Activated CD4-positive, alpha-beta T cell treated with anti-CD3 and anti-CD28 coated beads, Interleukin-10, Interleukin-2, amounts not matched to agents 100 ng/mL and 50 ng/mL, durations not matched to agents 16 hours and 8 hours (primary cell): ENCODE measurements around the gene CPA4.
"Not testable (repeated sequence)": the region's sequence is repeated elsewhere in the genome, so short reads cannot be mapped to it uniquely, and the experiment has no call there.

ENCODE experiments used
- DNase-seq: peaks from one replicate; pipeline ENCODE4 v3.0.0-alpha.2; 2020

The CPA4 gene

DNA sequence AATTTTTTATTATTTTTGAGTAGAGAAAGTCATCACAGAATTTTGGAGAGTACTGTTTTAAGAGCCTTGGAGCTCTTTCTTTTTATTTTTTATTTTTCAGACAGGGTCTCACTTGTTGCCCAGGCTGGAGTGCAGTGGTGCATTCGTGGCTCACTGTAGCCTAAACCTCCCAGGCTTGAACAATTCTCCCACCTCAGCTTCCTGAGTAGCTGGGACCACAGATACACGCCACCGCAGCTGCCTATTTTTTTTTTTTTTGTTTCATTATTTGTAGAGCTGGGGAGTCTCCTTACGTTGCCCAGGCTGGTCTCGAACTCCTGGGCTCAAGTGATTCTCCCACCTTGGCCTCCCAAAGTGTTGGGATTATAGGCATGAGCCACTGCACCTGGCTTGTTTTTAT, 10.6 kb downstream of the CPA4 start:
- no peak for DNase-seq

DNA sequence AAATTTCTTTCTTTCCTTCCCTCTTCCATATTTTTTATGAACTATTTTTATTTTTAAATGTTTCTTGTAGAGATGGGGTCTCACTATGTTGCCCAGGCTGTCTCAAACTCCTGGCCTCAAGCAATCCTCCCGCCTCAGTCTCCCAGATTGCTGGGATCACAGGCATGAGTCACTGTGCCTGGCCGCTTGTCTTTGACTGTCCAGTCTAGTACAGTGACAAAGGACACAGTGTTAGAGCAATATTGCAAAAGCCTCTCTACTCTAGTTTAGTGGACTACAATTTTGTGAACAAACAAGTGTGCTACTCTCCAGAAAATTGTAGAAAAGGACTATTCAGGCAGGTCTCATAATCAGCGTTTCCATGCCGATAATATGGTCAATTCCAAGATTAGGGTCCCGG, 11.0 kb downstream of the CPA4 start:
- no peak for DNase-seq

DNA sequence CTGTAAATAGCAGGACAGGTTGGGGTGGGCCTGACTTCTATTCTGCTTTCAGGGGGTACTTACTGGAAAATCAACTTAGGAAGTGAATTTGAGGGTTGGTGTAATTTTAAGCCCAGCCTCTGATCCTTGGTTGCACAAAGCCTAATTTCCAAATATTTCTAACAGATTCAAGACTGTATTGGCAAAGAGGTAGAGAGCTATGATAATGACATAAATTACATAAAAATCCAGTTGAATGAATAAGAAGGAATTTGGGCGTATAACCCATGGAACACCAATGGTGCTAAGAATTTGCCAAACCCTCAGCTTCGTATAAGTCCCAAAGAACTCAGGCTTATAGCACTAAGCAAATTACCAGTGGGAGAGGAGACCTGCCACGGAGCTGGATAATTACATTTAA, 11.9 kb downstream of the CPA4 start:
- no peak for DNase-seq

DNA sequence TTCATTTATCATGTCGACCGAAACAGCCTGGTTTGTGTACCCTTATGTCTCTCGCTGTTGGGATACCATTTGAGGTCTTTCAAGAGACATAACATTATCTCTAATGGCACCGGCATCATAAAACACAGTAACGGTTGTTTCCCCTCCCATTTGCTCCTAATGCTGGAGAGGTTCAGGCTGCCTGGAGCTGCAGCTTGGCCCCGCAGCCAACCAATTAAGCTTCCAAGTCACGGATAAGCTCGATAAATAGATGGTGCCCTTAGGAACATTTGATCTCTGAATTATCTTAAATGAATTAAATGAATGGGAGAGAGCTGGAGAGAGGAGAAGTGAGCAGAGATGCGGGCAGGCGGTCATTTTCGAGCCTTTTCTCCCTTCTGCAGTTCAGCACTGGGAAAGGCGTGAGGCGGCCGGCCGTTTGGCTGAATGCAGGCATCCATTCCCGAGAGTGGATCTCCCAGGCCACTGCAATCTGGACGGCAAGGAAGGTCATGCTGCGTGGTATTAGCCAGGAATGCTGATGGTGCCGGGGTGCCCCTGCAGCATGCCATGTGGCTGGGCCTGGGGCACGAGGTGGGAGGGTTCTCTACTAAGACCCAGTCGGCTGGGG, 12.6 kb downstream of the CPA4 start:
- DNase-seq = no peak

DNA sequence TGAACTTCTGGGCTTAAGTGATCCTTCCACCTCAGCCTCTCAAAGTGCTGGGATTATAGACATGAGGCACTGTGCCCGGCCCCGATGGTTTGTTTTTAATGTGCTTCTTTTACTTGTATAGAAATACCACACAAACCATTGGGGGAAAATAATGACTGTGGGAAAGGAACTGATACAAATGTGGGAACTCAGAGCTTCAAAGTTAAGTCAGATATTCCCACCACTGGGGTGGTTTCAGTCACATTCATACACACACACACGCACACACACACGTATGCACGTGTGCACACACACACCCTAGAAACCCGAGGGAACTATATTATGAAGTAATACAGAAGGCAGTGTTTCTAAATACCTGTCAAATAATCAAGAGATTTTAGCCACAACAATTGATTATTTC, 17.0 kb downstream of the CPA4 start:
- no peak for DNase-seq

DNA sequence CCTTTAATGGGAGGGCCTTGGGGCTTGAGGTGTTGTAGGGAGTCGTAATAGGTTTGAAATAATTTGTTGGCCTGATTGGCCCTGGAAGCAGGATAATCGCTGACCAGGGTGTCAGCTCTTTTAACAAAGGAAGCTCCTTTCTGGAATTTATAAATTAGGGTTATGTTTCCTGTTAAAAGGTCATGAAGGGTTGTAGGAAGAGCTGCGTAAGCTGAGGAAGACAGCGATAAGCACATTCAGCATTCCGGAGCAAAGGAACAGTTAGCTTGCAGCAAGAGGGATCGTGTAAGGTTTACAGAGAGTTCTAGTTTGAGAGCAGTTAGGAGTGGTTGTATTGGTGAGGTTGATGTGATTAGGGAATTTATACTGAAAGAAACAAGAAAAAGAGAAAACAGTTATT, 21.3 kb downstream of the CPA4 start:
- DNase-seq = no peak

DNA sequence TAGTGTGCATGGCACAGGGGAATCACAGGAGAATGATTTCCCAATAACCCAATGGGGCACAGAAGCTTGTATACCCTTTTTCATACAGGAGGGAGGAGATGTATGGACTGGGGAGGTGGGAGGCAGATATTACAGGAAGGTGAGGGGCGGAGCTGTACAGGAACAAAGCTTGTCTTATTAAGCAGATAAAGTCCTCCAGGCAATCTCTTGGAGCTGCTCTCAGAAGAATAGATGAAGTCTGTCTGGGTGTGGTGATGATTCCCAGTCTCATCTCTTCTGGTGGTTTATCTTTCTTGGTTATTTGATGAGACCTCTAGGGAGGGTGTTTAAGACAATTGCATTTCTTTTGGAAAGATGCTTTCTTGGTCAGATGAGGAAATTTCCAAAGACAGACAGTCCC, 26.6 kb downstream of the CPA4 start:
- DNase-seq = no peak

DNA sequence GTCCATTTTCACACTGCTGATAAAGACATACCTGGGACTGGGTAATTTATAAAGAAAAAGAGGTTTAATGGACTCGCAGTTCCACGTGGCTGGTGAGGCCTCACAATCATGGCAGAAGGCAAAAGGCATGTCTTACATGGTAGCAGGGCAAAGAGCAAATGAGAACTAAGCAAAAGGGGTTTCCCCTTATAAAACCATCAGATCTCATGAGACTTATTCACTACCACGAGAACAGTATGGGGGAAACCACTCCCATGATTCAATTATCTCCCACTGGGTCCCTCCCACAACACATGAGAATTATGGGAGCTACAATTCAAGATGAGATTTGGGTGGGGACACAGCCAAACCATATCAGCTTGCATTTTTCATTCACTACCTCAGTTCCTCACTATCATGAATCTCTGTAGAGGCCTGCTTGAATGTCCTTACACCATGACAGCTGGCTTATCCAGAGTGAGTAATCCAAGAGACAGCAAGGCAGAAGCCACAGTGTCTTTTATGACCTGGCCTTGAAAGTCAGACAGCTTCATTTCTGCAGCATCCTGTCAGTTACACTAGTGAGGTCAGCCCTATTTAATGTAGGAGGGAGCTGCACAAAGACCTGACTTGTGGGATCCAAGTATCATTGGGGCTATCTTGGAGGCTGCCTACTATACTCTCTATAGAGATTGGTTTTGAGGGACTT, 28.7 kb downstream of the CPA4 start:
- not testable (repeated sequence) for DNase-seq

DNA sequence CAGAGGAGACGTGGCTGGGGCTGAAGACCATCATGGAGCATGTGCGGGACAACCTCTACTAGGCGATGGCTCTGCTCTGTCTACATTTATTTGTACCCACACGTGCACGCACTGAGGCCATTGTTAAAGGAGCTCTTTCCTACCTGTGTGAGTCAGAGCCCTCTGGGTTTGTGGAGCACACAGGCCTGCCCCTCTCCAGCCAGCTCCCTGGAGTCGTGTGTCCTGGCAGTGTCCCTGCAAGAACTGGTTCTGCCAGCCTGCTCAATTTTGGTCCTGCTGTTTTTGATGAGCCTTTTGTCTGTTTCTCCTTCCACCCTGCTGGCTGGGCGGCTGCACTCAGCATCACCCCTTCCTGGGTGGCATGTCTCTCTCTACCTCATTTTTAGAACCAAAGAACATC, 29.7 kb downstream of the CPA4 start:
- no peak for DNase-seq

DNA sequence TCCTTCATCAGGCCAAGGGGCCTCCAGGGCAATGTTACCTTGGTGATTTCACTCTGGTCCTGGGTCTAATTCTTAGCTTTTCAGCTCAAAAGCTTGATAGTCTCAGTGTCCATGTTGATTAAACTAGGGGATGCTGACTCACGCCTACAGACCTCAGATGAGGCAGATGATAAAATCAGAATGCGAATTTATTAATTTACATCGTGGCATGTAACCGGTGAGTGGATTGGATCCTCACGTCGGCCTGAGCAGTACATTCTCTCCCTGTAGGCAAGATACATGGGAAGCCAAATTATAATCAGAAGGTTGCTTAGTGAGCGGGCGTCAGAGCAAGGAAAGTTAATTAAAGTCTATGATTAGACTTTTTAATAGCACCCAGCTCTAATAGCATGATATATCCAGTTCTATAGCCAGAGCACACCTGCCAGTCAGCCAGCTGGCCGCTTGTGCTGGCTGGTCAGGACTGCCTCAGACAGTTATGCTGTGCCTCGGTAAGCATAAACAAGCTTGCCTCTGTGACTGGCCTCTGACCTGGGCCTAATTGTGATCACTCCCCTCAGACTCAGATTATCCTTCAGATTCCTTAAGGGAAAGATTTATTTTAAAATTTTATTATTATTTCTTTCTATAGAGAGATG, 31.5 kb downstream of the CPA4 start:
- no peak for DNase-seq

DNA sequence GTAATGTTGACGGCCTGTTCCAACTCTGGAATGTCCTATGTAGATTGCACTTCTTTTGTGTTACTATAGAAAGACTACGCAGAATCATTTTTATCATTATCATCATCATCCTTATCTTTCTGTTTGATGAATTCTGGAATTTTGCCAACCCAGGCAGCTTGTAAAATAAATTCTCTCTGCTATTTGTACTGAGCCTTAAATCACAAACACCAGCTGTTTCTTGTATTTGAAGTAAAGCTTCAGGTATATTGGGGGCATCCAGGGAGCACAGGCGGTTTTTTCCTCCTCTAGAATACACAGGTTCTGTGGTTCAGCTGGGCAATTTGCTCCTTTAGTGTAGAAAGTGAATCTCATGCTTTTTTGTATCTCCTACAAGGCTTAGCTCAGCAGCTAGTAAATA, 36.7 kb downstream of the CPA4 start:
- DNase-seq = no peak

DNA sequence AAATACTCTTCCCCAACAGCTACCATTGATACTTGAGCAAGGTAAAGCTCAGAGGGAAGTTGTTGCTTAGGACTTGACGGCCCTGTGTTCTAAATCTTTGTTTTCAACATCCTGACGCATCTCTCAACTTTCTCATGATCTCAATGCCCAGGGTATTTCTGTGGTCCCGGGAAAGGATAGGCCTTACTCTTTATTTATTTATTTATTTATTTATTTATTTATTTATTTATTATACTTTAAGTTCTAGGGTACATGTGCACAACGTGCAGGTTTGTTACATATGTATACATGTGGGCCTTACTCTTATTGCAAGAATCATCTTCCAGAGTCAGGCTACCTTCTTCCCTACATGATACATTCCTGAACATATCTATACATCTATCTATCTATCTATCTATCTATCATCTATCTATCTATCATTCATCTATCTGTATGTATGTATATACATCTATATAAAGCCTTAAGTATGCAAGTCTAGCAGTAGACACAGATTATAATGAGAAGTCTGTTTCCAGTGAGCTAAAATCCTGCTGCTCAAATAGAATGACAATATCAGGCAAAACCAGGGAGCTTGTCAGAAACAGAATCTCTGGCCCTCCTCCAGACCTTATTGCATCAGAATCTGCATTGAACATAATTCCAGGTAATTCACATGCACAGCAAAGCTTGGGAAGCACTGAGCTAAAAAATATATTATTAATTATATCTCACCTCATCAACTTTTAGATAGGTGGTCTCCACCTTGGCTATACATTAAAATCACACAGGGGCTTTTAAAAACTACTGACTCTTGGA, 39.5 kb downstream of the CPA4 start:
- no peak for DNase-seq

DNA sequence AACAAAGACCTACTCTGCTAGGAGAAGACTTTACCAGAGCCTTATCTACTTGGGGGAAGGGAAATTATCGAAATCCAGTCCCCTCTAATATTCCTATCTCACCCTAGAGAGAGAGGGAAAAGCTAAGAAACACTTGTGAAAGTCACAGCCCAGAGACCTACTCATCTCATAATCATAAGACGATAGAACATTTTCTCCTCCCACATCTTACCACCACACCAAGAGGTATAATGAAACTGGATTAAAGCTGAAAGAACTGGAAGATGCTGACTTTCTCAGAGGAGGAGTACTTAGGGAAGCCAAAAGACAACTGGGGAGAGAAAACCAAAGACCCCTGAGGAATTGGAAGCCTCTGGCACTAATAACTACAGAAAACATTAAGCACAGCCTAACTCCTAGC, 40.9 kb downstream of the CPA4 start:
- no peak for DNase-seq

DNA sequence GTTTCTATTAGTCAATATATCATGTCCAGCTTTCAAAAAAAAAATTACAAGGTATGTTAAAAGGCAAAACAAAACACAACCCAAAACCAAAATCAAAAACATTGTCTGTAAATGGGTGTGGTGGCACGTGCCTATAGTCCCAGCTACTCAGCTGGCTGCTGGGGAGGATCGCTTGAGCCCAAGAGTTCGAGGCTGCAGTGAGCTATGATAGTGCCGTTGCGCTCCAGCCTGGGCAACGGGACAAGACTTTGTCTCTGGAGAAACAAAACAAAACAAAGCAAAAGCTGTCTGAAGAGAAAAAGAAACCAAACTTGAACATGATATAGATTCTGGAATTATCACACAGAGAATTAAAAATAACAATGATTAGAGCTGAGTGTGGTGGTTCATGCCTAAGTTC, 41.3 kb downstream of the CPA4 start:
- DNase-seq = no peak

DNA sequence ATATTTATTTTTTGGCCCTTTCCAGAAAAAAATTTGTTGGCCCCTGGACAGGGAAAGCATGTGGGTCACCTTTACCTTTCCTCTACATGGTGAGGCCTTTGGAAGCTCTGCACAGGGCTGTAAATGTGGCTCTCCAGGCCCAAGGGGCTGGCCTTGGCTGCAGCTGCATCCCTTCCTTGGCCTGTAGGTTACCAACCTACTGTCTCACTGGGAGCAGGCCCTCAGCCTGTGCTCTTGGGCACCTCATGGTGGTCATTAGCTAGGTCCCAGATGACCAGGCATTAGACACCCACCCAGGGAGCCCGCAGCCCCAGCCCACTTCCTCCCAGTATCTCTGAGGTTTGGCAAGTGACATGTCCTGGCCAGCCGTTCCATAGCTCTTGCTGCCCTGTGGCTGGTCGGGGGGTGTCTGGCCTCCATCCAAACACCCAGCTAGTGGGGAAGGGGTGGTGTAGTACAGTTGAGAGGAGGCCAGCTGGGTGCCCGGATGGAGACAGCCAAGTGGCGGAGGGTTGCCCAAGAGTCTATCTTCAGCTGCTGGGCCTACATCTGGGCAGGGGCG, 44.5 kb downstream of the CPA4 start:
- DNase-seq = no peak

DNA sequence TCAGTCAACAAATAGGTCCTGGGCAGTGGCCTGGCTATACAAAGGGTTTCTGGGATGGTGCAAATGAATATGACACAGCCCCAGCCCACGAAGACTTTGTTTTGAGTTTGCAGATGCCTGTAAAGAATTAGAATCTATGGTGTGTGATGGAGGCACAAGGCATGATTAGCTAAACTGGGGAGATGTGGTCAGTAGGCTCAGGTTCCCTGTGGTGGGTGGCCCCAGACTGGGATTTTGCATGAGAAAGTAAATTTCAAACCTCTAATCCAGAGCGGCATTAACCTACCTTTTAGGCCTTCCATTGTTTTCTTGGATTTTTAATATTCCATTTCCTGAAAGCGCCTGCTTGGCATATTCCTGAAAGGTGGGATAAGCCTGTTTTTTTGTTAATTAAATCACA, 45.3 kb downstream of the CPA4 start:
- no peak for DNase-seq

DNA sequence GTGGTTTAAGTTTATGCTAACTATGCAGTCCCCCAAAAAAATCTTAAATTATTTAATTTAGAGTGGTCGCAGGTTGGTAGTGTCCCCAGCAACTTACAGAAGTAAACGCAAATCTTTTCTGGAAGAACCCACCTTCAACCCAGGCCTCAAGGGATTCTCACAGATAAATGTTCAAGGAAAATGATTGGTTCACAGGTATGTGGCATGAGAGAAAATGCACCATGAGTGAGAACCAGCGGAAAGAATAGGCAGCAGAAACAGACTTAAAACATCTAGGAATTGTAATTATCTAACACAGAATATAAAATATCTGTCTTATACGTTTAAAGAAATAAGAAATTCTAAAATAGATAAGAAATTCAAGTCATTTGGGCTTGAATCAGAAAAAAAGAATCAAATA, 48.9 kb downstream of the CPA4 start:
- DNase-seq = no peak

DNA sequence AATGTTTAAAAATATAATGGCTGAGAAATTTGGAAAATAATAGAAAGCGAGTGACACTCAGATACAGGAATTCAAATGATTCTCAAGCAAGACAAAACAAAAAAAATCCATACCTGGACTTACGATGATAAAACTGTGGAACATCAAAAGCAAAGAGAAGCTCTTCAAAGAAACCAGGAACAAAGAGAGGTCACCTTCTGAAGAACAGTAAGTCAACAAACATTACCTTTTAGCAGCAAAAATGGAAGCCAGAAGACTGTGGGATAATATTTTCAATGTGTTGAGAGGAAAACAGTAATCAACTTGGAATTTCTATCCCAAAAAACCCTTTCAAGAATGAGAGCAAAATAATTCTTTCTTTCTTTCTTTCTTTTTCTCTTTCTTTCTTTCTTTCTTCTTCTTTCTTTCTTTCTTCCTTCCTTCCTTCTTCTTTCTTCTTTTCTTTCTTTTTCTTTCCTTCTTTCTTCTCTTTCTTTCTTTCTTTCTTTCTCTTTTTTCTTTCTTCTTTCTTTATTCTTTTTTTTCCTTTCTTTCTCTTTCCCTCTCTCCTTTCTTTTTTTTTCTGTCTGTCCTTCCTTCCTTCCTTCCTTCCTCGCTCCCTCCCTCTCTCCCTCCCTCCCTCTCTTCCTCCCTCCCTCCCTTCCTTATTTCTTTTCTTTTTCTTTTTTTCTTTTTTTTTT, 49.9 kb downstream of the CPA4 start:
- DNase-seq = no peak

DNA sequence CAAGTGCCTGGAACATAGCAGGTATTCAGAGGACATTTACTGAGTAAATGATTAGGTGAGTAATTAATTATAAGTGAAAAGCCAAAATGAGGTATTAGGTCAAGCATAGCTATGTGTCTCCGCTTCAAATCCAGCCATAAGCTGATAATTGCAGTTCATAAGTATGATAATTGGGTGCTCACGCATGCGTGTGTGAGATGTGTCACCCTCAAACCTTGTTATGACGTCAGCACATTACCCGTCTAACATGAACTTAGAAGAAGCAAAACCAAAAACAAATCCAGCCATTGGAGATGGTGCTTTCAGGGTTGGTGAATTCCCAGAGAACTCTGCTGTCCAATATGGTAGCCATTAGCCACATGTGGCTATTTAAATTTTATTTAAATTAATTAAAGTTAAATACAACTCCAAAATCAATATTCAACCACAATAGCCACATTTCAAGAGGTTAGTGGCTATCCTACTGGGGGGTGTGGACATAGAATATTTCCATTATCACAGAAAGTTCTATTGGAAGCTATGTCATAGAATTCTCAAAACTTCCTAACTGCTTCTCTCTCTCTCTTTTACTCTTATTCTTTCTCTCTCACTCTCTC, 51.4 kb downstream of the CPA4 start, which contains the start of gene CPA5:
CPA5 (plus strand) TSS at position 546 of the 596 bp plus-strand sequence. CDS start 1,670 bp downstream, outside the sequence.
- no peak for DNase-seq

DNA sequence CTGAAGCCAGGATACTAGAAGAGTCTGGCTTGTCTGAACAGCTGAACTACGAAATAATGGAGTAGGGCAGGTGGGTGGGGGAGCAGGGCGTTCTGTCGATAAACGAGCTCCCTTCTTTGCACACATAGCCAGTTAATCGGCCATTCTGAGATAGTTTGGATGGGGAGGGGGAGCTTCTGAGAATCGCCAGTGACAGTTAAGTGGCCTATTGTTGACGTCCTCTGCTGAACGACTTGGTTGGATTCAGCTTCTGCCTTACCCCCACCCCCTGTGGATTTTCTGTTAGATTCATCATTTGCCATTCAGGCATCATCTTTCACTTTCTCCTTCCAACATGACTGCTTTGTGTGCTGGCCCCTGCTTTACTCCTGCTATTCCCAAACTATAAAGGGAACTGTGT, 52.2 kb downstream of the CPA4 start:
- DNase-seq = no peak

DNA sequence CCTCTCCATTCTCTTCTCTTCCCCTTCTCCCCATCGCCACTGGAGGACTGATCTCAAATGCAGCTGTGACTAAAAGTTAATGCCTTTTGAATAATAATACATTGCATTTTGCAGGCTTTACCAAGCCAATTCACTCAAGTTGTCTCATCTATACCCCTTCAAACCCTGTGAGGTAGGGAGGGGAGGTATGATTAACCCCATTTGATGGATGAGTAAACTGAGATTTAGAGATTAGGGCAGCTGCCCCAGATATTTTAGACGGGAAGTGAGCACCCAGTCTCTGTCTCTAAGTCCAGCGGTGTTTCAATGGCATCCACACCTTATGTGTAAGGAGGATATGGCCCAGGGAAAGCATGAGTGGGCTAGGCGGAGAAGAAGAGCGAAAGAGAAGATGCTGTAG, 52.8 kb downstream of the CPA4 start:
- DNase-seq = no peak

DNA sequence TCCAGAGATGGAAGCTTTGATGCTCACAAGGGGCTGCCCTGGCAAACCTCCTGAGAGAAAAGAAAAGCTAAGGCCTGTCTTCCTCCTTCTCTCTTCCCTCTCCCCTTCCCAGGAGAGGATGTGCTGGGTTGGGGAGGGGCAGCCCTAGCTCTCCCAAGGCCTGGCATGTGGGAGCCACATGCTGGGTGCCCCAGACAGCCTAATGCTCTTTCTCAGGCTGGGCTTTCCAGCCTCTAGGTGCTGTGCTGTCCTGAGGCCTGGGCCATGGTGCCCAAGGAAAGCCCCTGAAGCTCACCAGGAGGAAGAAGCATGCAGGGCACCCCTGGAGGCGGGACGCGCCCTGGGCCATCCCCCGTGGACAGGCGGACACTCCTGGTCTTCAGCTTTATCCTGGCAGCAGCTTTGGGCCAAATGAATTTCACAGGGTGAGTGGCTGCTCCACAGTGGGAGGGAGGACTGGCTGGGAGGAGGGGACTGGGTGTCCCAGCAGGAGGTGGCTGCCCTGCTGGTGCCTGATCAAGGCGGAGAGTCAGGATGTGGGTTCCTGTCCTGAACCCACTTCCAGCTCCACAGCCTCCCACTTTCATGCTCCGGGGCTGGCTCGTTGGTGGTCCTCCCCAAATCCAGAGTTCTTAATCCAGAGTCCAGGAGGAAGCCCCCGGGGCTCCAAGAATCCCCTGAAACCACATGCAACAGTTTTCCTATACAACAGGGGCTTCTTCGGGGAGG, 53.4 kb downstream of the CPA4 start:
- DNase-seq = no peak
